Measurements from ENCODE around the gene PTPN2.

PTPN2 gene

GRCh38 chr18:12745095-12745795 lies 138.8 kb downstream of the PTPN2 start:
- no peak for DNase-seq (ENCODE audit: low spot score)

DNA sequence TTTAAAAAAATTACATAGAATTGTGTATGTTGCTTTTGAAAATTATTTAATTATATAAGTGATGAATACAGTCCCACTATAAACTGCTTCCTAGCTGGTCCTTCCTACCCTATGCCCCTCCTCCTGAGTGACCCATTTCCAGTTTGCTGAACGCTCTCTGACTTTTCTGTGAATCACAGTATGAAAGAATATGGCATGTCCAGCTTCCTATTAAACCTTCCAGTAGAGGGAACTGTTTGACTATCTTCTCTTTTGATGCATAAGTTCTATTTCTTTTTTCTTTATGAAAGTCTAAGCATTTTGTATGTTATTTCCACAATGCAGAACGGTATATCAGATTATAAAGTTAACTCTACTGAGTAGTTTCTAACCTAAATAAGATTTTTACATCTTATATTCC lies 139.9 kb downstream of the PTPN2 start:
- peak; percentile 45 for DNase-seq (ENCODE audit: low spot score)

- DNase-seq (ENCODE audit: low spot score): no peak
These were observed 141.6 kb downstream of the PTPN2 start for GRCh38 chr18:12742453-12742852.
